ENCODE results near the gene CDK9.

DNA sequence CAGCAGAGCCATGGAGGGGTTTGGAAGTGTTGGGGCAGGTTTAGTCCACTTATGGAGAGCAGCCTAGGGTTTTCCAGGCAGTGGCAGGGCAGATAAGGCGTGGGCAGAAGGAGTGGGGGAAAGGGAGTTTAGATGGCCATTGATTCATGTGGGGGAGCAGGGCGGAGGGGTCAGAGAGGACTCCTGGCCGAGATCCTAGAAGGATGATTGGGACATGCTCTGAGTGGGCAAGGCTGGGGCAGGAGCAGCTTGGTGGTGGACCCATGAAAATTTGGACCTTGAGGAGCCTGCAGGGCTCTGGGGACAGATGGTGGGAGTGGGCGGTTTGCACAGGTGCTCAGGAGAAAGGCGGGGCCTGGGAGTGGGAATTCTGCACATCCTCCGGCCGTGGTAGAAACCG is 32.7 kb upstream of the CDK9 start:
- TF ChIP-seq, protein P1, sequence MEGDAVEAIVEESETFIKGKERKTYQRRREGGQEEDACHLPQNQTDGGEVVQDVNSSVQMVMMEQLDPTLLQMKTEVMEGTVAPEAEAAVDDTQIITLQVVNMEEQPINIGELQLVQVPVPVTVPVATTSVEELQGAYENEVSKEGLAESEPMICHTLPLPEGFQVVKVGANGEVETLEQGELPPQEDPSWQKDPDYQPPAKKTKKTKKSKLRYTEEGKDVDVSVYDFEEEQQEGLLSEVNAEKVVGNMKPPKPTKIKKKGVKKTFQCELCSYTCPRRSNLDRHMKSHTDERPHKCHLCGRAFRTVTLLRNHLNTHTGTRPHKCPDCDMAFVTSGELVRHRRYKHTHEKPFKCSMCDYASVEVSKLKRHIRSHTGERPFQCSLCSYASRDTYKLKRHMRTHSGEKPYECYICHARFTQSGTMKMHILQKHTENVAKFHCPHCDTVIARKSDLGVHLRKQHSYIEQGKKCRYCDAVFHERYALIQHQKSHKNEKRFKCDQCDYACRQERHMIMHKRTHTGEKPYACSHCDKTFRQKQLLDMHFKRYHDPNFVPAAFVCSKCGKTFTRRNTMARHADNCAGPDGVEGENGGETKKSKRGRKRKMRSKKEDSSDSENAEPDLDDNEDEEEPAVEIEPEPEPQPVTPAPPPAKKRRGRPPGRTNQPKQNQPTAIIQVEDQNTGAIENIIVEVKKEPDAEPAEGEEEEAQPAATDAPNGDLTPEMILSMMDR (IDR thresholded peaks at IDR 0.05) = no peak
- TF ChIP-seq POLR2A (IDR thresholded peaks at IDR 0.05) = no peak

Measured in esophagus squamous epithelium (tissue), 4 donors.